SU-DHL-6 (cell line): Measurements from ENCODE around the gene ZDHHC6.

Experiments used
- H2AFZ ChIP-seq: fragments of 200-600 bp; sonication (generic); 2 replicates; pipeline ENCODE4 v1.6.1; 2014; ENCODE audit warnings: low read depth, mild to moderate bottlenecking, moderate library complexity, mixed read lengths, antibody characterized with exemption, low read length; ENCODE audit not compliant: severe bottlenecking
- H3F3A ChIP-seq: fragments of 200-600 bp; shearing (Covaris generic); 2 replicates; pipeline ENCODE4 v1.6.0; 2016; ENCODE audit warnings: antibody characterized with exemption, mild to moderate bottlenecking; ENCODE audit not compliant: insufficient read depth
- H3K27ac ChIP-seq: fragments of 200-600 bp; sonication (generic); 2 replicates; pipeline ENCODE4 v1.5.1; 2016; ENCODE audit warnings: low read depth, mild to moderate bottlenecking, low read length, moderate library complexity, mixed read lengths
- H3K27me3 ChIP-seq: fragments of 200-600 bp; sonication (generic), shearing (Covaris generic); 2 replicates; pipeline ENCODE4 v1.6.0; 2014; ENCODE audit warnings: mild to moderate bottlenecking, low read length
- H3K36me3 ChIP-seq: fragments of 200-600 bp; sonication (generic); 2 replicates; pipeline ENCODE4 v1.6.1; 2014; ENCODE audit warnings: mild to moderate bottlenecking, low read length, mixed read lengths
- H3K4me2 ChIP-seq: fragments of 300-600, 200-600 bp; shearing (Covaris generic), sonication (generic); 2 replicates; pipeline ENCODE4 v1.6.0; 2014; ENCODE audit warnings: low read length, low read depth, mild to moderate bottlenecking; ENCODE audit not compliant: poor library complexity, severe bottlenecking
- H3K4me3 ChIP-seq: fragments of 200-600 bp; sonication (generic); 2 replicates; pipeline ENCODE4 v1.5.1; 2014; ENCODE audit warnings: antibody characterized with exemption, low read length, mild to moderate bottlenecking, mixed read lengths; ENCODE audit not compliant: insufficient read depth, poor library complexity, severe bottlenecking
- H3K79me2 ChIP-seq: fragments of 200-600 bp; sonication (generic); 2 replicates; pipeline ENCODE4 v1.6.1; 2014; ENCODE audit warnings: mild to moderate bottlenecking, low read length, moderate library complexity; ENCODE audit not compliant: insufficient read depth
- H3K9ac ChIP-seq: fragments of 200-600 bp; sonication (generic); 2 replicates; pipeline ENCODE4 v1.7.0; 2014; ENCODE audit warnings: mild to moderate bottlenecking, low read length
- H3K9me2 ChIP-seq: fragments of 200-600 bp; sonication (generic); replicated peaks from 2 replicates; pipeline ENCODE4 v1.6.1; 2014; ENCODE audit warnings: low read length; ENCODE audit not compliant: insufficient read depth
- H3K9me3 ChIP-seq: fragments of 200-600 bp; sonication (generic); 2 replicates; pipeline ENCODE4 v1.6.1; 2014; ENCODE audit warnings: low read length, mixed read lengths; ENCODE audit not compliant: insufficient read depth
- H4K20me1 ChIP-seq: fragments of 200-600 bp; sonication (generic); 2 replicates; pipeline ENCODE4 v1.6.1; 2014; ENCODE audit warnings: low read depth, mild to moderate bottlenecking, antibody characterized with exemption, low read length, moderate library complexity, mixed read lengths
- CTCF ChIP-seq: fragments of 200-600 bp; sonication (generic); IDR thresholded peaks from one replicate; pipeline ENCODE4 v1.5.1; 2017; ENCODE audit warnings: antibody characterized with exemption, mild to moderate bottlenecking, low read length, moderate library complexity; ENCODE audit not compliant: insufficient read depth, poor library complexity, severe bottlenecking
- EZH2phosphoT487 ChIP-seq: fragments of 200-600 bp; sonication (generic), shearing (Covaris generic); conservative IDR thresholded peaks from 2 replicates; pipeline ENCODE4 v1.6.1; 2018; ENCODE audit warnings: mild to moderate bottlenecking, antibody characterized with exemption, low read length, moderate library complexity, mixed read lengths

The ZDHHC6 gene

GRCh38 chr10:112490545-112490944 lies 43.8 kb upstream of the ZDHHC6 start:
- H4K20me1 ChIP-seq, result no peaks in the 10 kb centered on the region
- H2AFZ ChIP-seq, result no peak overlapping the region
- no peaks in the 10 kb centered on the region for H3K9me3 ChIP-seq
- TF ChIP-seq CTCF (no peak), EZH2phosphoT487 (no peak)
- H3K9me2 ChIP-seq, result no peaks in the 10 kb centered on the region
- no peaks in the 10 kb centered on the region for H3K36me3 ChIP-seq
- no peak overlapping the region for H3K27ac ChIP-seq
- no peak overlapping the region for H3K4me2 ChIP-seq
- H3K79me2 ChIP-seq, result peaks cover 3% of the 10 kb centered on the region; the same call in 1 of the 2 replicates
- H3K27me3 ChIP-seq, result no peaks in the 10 kb centered on the region
- H3K4me3 ChIP-seq, result no peak overlapping the region
- no peaks in the 10 kb centered on the region for H3F3A ChIP-seq
- no peak overlapping the region for H3K9ac ChIP-seq

GRCh38 chr10:112487964-112488363 lies 41.2 kb upstream of the ZDHHC6 start:
- Histone ChIP-seq H3K4me2 (no peak overlapping the region), H3K9ac (no peak overlapping the region), H4K20me1 (no peaks in the 10 kb centered on the region), H3K27ac (no peak overlapping the region), H3K4me3 (no peak overlapping the region), H3K36me3 (no peaks in the 10 kb centered on the region), H2AFZ (no peak overlapping the region), H3K9me2 (no peaks in the 10 kb centered on the region), H3F3A (no peaks in the 10 kb centered on the region), H3K79me2 (no peaks in the 10 kb centered on the region; the same call in 1 of the 2 replicates), H3K9me3 (no peaks in the 10 kb centered on the region), H3K27me3 (no peaks in the 10 kb centered on the region)
- TF ChIP-seq CTCF (no peak), EZH2phosphoT487 (no peak)

GRCh38 chr10:112484399-112484798 lies 37.7 kb upstream of the ZDHHC6 start:
- no peaks in the 10 kb centered on the region for H4K20me1 ChIP-seq
- no peak overlapping the region for H3K9ac ChIP-seq
- H3K36me3 ChIP-seq, result no peaks in the 10 kb centered on the region
- H2AFZ ChIP-seq, result no peak overlapping the region
- no peak for TF ChIP-seq EZH2phosphoT487
- no peak for TF ChIP-seq CTCF
- no peak overlapping the region for H3K4me3 ChIP-seq
- no peak overlapping the region for H3K4me2 ChIP-seq
- H3K27ac ChIP-seq, result no peak overlapping the region
- no peaks in the 10 kb centered on the region for H3K9me3 ChIP-seq
- H3K79me2 ChIP-seq, result peaks cover 4% of the 10 kb centered on the region; the same call in 1 of the 2 replicates
- no peaks in the 10 kb centered on the region for H3K9me2 ChIP-seq
- no peaks in the 10 kb centered on the region for H3F3A ChIP-seq
- no peaks in the 10 kb centered on the region for H3K27me3 ChIP-seq
